ENCODE measurements around the gene GUCY1B1.

Gene GUCY1B1

GRCh38 chr4:155802190-155802959 lies 43.6 kb downstream of the GUCY1B1 start:
- no peak for DNase-seq

- DNase-seq, result no peak
Measured at GRCh38 chr4:155805016-155805415, 46.2 kb downstream of the GUCY1B1 start.

- DNase-seq, result no peak
Measured at GRCh38 chr4:155807021-155807420, 48.2 kb downstream of the GUCY1B1 start.

- peak; percentile 28 for DNase-seq
Measured at GRCh38 chr4:155809835-155810234, 51.0 kb downstream of the GUCY1B1 start.

GRCh38 chr4:155811083-155811482 lies 52.3 kb downstream of the GUCY1B1 start:
- DNase-seq, result no peak

GRCh38 chr4:155818639-155819038 lies 59.8 kb downstream of the GUCY1B1 start:
- no peak for DNase-seq

GRCh38 chr4:155819066-155819465 lies 60.2 kb downstream of the GUCY1B1 start:
- no peak for DNase-seq

- no peak for DNase-seq
Measured at GRCh38 chr4:155820887-155821518, 62.2 kb downstream of the GUCY1B1 start.

GRCh38 chr4:155822572-155822971 lies 63.8 kb downstream of the GUCY1B1 start:
- DNase-seq, result no peak

GRCh38 chr4:155828628-155829027 lies 69.8 kb downstream of the GUCY1B1 start:
- DNase-seq, result no peak

GRCh38 chr4:155832664-155833063 lies 73.8 kb downstream of the GUCY1B1 start:
- DNase-seq, result no peak

- DNase-seq, result no peak
Measured at GRCh38 chr4:155837203-155837796, 78.5 kb downstream of the GUCY1B1 start.

GRCh38 chr4:155842080-155842479 lies 83.3 kb downstream of the GUCY1B1 start:
- DNase-seq, result no peak

GRCh38 chr4:155846929-155847328 lies 88.1 kb downstream of the GUCY1B1 start:
- DNase-seq, result no peak

- DNase-seq, result no peak
Measured at GRCh38 chr4:155849042-155849441, 90.2 kb downstream of the GUCY1B1 start.

GRCh38 chr4:155853189-155853588 lies 94.4 kb downstream of the GUCY1B1 start:
- no peak for DNase-seq

- no peak for DNase-seq
Measured at GRCh38 chr4:155854582-155855226, 95.9 kb downstream of the GUCY1B1 start.

GRCh38 chr4:155855897-155856296 lies 97.1 kb downstream of the GUCY1B1 start:
- no peak for DNase-seq
